Spleen (tissue), 7 donors: ENCODE data around the gene PRPF19.

ENCODE experiments used
- POLR2A ChIP-seq, 3 donors: fragments of 450-650 bp; IDR thresholded peaks; one replicate each; pipeline ENCODE4 v1.5.1; 2017; ENCODE audit warnings: antibody characterized with exemption in 3 of 3, mild to moderate bottlenecking in 1 of 3
- TF ChIP-seq, protein P1 (sequence below), 11 experiments: fragments of 200-600 bp in 7 of 11; fragments of 450-650 bp in 4 of 11; sonication (generic) in 4 of 11; IDR thresholded peaks in 8 of 11; conservative IDR thresholded peaks in 3 of 11; 1 replicate in 7 of 11; 2 replicates in 4 of 11; pipeline versions ENCODE4 v1.4.0 to v1.8.0; 2016 to 2021; ENCODE audit warnings: antibody characterized with exemption in 11 of 11, inconsistent platforms in 4 of 11, mild to moderate bottlenecking in 1 of 11
- donor health status: DM: no; HTN: no; CAD: no; lungs with moderate emphysema.
- donor health status: DM: no; HTN: no; CAD: no.
- donor health status: DM: no; HTN: no; CAD: no.

DNA sequence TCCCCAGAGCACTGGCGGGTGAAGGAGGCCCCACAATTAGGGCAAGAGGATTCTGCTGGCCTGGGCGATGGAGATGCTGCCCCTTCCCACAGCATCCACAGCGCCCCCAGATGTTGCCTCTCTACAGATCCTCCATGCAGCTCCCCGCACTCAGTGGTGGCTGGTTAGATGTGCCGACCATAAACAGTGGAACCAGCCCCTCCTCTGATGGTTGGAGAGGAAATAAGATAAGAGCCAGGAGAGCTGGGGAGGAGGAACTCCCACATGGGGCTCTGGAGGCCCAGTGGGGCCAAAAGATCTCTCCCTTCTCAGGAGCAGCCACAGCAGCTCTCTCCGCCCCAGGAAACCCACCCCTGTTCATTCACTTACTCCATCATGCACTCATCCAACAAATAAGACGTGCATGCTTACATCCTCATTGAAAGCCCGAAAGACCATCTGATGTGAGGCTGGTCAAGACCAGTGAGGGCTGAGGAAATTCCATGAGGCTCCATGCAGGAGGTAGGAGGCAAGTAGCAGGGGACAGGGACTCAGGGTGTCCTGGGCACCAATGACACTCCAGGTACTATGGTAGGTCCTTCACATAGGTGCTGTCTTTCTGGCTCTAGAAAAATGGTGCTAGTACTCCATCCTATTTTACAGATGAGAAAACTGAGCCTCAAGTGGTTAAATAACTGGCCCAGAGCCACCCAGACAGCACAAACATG is 52.1 kb downstream of the PRPF19 start:
- no peak for TF ChIP-seq POLR2A (IDR thresholded peaks at IDR 0.05)
- TF ChIP-seq, protein P1, sequence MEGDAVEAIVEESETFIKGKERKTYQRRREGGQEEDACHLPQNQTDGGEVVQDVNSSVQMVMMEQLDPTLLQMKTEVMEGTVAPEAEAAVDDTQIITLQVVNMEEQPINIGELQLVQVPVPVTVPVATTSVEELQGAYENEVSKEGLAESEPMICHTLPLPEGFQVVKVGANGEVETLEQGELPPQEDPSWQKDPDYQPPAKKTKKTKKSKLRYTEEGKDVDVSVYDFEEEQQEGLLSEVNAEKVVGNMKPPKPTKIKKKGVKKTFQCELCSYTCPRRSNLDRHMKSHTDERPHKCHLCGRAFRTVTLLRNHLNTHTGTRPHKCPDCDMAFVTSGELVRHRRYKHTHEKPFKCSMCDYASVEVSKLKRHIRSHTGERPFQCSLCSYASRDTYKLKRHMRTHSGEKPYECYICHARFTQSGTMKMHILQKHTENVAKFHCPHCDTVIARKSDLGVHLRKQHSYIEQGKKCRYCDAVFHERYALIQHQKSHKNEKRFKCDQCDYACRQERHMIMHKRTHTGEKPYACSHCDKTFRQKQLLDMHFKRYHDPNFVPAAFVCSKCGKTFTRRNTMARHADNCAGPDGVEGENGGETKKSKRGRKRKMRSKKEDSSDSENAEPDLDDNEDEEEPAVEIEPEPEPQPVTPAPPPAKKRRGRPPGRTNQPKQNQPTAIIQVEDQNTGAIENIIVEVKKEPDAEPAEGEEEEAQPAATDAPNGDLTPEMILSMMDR (IDR thresholded peaks at IDR 0.05 in 8 of 11, conservative IDR thresholded peaks at IDR 0.05 in 3 of 11): no peak
